Right cardiac atrium (tissue), 5 donors: ENCODE measurements around the gene SCAPER. TPM values are rescaled to one million over a fixed set of nuclear protein-coding genes. Genes with fewer than 3 reads are reported as not detected.

ENCODE experiments used
- ATAC-seq, 2 donors: fragments of 200-7000 bp; cut with Tn5 transposase; one replicate each; pipeline versions ENCODE4 v1.8.0 to v1.9.1; 2020; ENCODE audit warnings: moderate library complexity in 2 of 2, mild to moderate bottlenecking in 1 of 2
- DNase-seq, 3 donors: peaks; one replicate each; pipeline ENCODE4 v3.0.0-alpha.2; 2020
- H3K27ac ChIP-seq: one replicate; pipeline ENCODE4 v1.5.1; 2013; ENCODE audit warnings: mild to moderate bottlenecking, low read length, control low read depth, moderate library complexity
- H3K27me3 ChIP-seq: one replicate; pipeline ENCODE4 v1.6.1; 2013; ENCODE audit not compliant: control insufficient read depth, insufficient read depth
- H3K4me1 ChIP-seq: one replicate; pipeline ENCODE4 v1.6.1; 2013; ENCODE audit warnings: low read length; ENCODE audit not compliant: control insufficient read depth, insufficient read depth
- H3K4me3 ChIP-seq: one replicate; pipeline ENCODE4 v1.5.1; 2013; ENCODE audit warnings: low read length, control low read depth
- H3K9me3 ChIP-seq: one replicate; pipeline ENCODE4 v1.6.1; 2013; ENCODE audit warnings: low read length; ENCODE audit not compliant: control insufficient read depth
- WGBS: extraction: QIAGEN DNeasy Blood & Tissue Kit; methylation state at CpG from one replicate; pipeline ENCODE4 v1.1.7; 2013; 5-methylcytosine and 5-hydroxymethylcytosine counted together
- intact Hi-C, 4 donors: fragments of 100-400 bp; cut with DNase I; formaldehyde crosslinking; loops; one replicate each; pipeline versions ENCODE4 v1.11.0 to v1.14.0; 2022 to 2023
- polyA plus RNA-seq: library from polyadenylated mRNA; stranded (reverse); fragments of 200-250 nt; gene quantifications from one replicate; pipeline ENCODE4 v1.2.3, GENCODE V29; 2013
- total RNA-seq, 4 donors: library from RNA; stranded (reverse); fragmentation: NEBNext Ultra II Directional; extraction: Animal tissue kit (Norgen Biotek cat#: 25700); gene quantifications; one replicate each; pipeline ENCODE4 v1.2.1, GENCODE V29; 2021
- donor health status: healthy with polysubstance abuse.
- donor health status: DM: no; HTN: yes; CAD: no.
- donor health status: DM: no; HTN: no; CAD: no.
- donor health status: DM: no; HTN: yes; CAD: no; lungs with severe emphysema.
- donor health status: DM: yes; HTN: yes; CAD: no.

The SCAPER gene
- total and polyA plus RNA-seq, 5 donors: 16.3 to 43.5 (median 36.3) TPM

- DNase-seq: no peak
- H3K9me3 ChIP-seq: no peaks in the 10 kb centered on the region
- no peak overlapping the region for H3K27ac ChIP-seq
- H3K4me1 ChIP-seq: no peaks in the 10 kb centered on the region
- 88% methylated on average over 2 of the region's 2 CpGs for WGBS
- no peak overlapping the region for H3K4me3 ChIP-seq
- intact Hi-C loops: no loop called here
- ATAC-seq: no peak
- no peaks in the 10 kb centered on the region for H3K27me3 ChIP-seq
Observed at GRCh38 chr15:76668900-76669299, 236.2 kb downstream of the SCAPER start.

GRCh38 chr15:76667943-76668715 is 237.0 kb downstream of the SCAPER start:
- 97% methylated on average over 4 of the region's 4 CpGs for WGBS
- DNase-seq: no peak
- Histone ChIP-seq H3K27me3 (no peaks in the 10 kb centered on the region), H3K9me3 (no peaks in the 10 kb centered on the region), H3K27ac (no peak overlapping the region), H3K4me1 (no peaks in the 10 kb centered on the region), H3K4me3 (no peak overlapping the region)
- intact Hi-C loops: no loop called here
- ATAC-seq: no peak

GRCh38 chr15:76664895-76665294 is 240.2 kb downstream of the SCAPER start:
- no peaks in the 10 kb centered on the region for H3K4me1 ChIP-seq
- ATAC-seq (peak; percentile 68 to 82), DNase-seq (no peak)
- H3K4me3 ChIP-seq: no peak overlapping the region
- H3K9me3 ChIP-seq: no peaks in the 10 kb centered on the region
- 50% methylated on average over 5 of the region's 5 CpGs for WGBS
- no peaks in the 10 kb centered on the region for H3K27me3 ChIP-seq
- intact Hi-C loops: no loop called here
- no peak overlapping the region for H3K27ac ChIP-seq

- 75% methylated on average over 2 of the region's 2 CpGs for WGBS
- ATAC-seq (no peak), DNase-seq (no peak)
- no peak overlapping the region for H3K4me3 ChIP-seq
- no peaks in the 10 kb centered on the region for H3K4me1 ChIP-seq
- H3K27me3 ChIP-seq: no peaks in the 10 kb centered on the region
- H3K27ac ChIP-seq: no peak overlapping the region
- intact Hi-C loops: no loop called here
- no peaks in the 10 kb centered on the region for H3K9me3 ChIP-seq
Observed at GRCh38 chr15:76664411-76664810, 240.7 kb downstream of the SCAPER start.

GRCh38 chr15:76663529-76663928 is 241.6 kb downstream of the SCAPER start:
- intact Hi-C loops: no loop called here
- Histone ChIP-seq H3K27me3 (no peaks in the 10 kb centered on the region), H3K4me3 (no peak overlapping the region), H3K4me1 (no peaks in the 10 kb centered on the region), H3K27ac (no peak overlapping the region), H3K9me3 (no peaks in the 10 kb centered on the region)
- DNase-seq (no peak), ATAC-seq (no peak)
- 93% methylated on average over 2 of the region's 2 CpGs for WGBS

GRCh38 chr15:76648732-76649444 is 256.3 kb downstream of the SCAPER start:
- 94% methylated on average over 8 of the region's 8 CpGs for WGBS
- H3K27me3 ChIP-seq: no peaks in the 10 kb centered on the region
- no peak overlapping the region for H3K4me3 ChIP-seq
- H3K27ac ChIP-seq: no peak overlapping the region
- ATAC-seq (no peak), DNase-seq (no peak)
- H3K4me1 ChIP-seq: no peaks in the 10 kb centered on the region
- intact Hi-C loops: no loop called here
- H3K9me3 ChIP-seq: no peaks in the 10 kb centered on the region

GRCh38 chr15:76647612-76648011 is 257.5 kb downstream of the SCAPER start:
- Histone ChIP-seq H3K27me3 (no peaks in the 10 kb centered on the region), H3K9me3 (no peaks in the 10 kb centered on the region), H3K4me3 (no peak overlapping the region), H3K4me1 (no peaks in the 10 kb centered on the region), H3K27ac (no peak overlapping the region)
- intact Hi-C loops: no loop called here
- 96% methylated on average over 2 of the region's 2 CpGs for WGBS
- no peak for ATAC-seq
- DNase-seq: no peak

GRCh38 chr15:76644646-76645045 is 260.5 kb downstream of the SCAPER start:
- DNase-seq (no peak), ATAC-seq (no peak)
- no peaks in the 10 kb centered on the region for H3K4me1 ChIP-seq
- intact Hi-C loops: no loop called here
- 88% methylated on average over 1 of the region's 1 CpG for WGBS
- H3K4me3 ChIP-seq: no peak overlapping the region
- H3K27ac ChIP-seq: no peak overlapping the region
- no peaks in the 10 kb centered on the region for H3K27me3 ChIP-seq
- no peaks in the 10 kb centered on the region for H3K9me3 ChIP-seq

- H3K27me3 ChIP-seq: no peaks in the 10 kb centered on the region
- H3K27ac ChIP-seq: no peak overlapping the region
- no peak for DNase-seq
- H3K4me3 ChIP-seq: no peak overlapping the region
- no peaks in the 10 kb centered on the region for H3K9me3 ChIP-seq
- intact Hi-C loops: no loop called here
- ATAC-seq: no peak
- no peaks in the 10 kb centered on the region for H3K4me1 ChIP-seq
Observed at GRCh38 chr15:76642671-76643070, 262.5 kb downstream of the SCAPER start.

- Histone ChIP-seq H3K4me3 (no peak overlapping the region), H3K4me1 (no peaks in the 10 kb centered on the region), H3K9me3 (no peaks in the 10 kb centered on the region), H3K27me3 (no peaks in the 10 kb centered on the region), H3K27ac (no peak overlapping the region)
- 96% methylated on average over 1 of the region's 1 CpG for WGBS
- intact Hi-C loops: no loop called here
- DNase-seq (no peak), ATAC-seq (no peak)
Observed at GRCh38 chr15:76637166-76637565, 268.0 kb downstream of the SCAPER start.

- ATAC-seq: no peak
- no peak overlapping the region for H3K27ac ChIP-seq
- no peaks in the 10 kb centered on the region for H3K9me3 ChIP-seq
- intact Hi-C loops: no loop called here
- no peak overlapping the region for H3K4me3 ChIP-seq
- DNase-seq: no peak
- no peaks in the 10 kb centered on the region for H3K4me1 ChIP-seq
- H3K27me3 ChIP-seq: no peaks in the 10 kb centered on the region
Observed at GRCh38 chr15:76636059-76636458, 269.1 kb downstream of the SCAPER start.
